ENCODE measurements around the gene SWAP70. TPM values are rescaled to one million over a fixed set of nuclear protein-coding genes. Genes with fewer than 3 reads are reported as not detected.
A peak's percentile ranks its signal among the peaks of the same experiment; 100 is the strongest.

SWAP70 gene
- total and polyA plus RNA-seq, 9 of the 15 experiments (the other 6 are each of a cell fraction or from before 2014, with no cell fraction given), result 1.7 to 4.9 (median 3.9) TPM

DNA sequence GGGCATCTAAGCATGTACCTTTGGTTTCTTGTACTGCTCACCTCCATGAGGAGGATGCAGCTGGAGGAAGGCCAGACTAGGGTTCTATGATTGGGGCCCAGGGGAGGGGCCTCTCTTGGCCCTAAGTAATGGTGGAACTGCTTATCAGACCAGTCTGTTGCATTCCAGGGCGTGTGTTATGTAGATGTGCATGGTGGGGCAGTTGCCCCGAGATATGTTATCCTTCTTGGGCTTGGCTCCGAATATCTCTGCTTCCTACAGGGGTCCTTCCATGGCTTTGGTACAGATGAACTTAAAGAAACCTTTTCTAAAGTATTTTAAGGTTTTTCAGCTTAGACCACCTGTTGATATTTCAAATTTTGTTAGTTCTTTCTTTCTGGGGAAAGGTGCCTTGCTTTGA, 126.0 kb downstream of the SWAP70 start (continued):
- TF ChIP-seq, protein P1, sequence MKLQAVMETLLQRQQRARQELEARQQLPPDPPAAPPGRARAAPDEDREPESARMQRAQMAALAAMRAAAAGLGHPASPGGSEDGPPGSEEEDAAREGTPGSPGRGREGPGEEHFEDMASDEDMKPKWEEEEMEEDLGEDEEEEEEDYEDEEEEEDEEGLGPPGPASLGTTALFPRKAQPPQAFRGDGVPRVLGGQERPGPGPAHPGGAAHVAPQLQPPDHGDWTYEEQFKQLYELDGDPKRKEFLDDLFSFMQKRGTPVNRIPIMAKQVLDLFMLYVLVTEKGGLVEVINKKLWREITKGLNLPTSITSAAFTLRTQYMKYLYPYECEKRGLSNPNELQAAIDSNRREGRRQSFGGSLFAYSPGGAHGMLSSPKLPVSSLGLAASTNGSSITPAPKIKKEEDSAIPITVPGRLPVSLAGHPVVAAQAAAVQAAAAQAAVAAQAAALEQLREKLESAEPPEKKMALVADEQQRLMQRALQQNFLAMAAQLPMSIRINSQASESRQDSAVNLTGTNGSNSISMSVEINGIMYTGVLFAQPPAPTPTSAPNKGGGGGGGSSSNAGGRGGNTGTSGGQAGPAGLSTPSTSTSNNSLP (IDR thresholded peaks at IDR 0.05; ENCODE audit: borderline replicate concordance, low read depth, low read length), result no peak
- no peak for TF ChIP-seq ZNF75A (CRISPR knock-in tag; IDR thresholded peaks at IDR 0.05)
- TF ChIP-seq NR2C2 (CRISPR knock-in tag; IDR thresholded peaks at IDR 0.05), result no peak
- no peak for TF ChIP-seq NR2C2 (tag; IDR thresholded peaks at IDR 0.05)
- TF ChIP-seq, protein P2, sequence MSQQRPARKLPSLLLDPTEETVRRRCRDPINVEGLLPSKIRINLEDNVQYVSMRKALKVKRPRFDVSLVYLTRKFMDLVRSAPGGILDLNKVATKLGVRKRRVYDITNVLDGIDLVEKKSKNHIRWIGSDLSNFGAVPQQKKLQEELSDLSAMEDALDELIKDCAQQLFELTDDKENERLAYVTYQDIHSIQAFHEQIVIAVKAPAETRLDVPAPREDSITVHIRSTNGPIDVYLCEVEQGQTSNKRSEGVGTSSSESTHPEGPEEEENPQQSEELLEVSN (IDR thresholded peaks at IDR 0.05; ENCODE audit: borderline replicate concordance in 1 of 2, extremely low read depth in 1 of 2, insufficient read depth in 1 of 2, insufficient read length in 1 of 2, low read depth in 1 of 2, low read length in 1 of 2, poor library complexity in 1 of 2, severe bottlenecking in 1 of 2), result no peak
- no peak for TF ChIP-seq CBX5 (IDR thresholded peaks at IDR 0.05; ENCODE audit: borderline replicate concordance, low read depth)
- TF ChIP-seq ZNF384 (IDR thresholded peaks at IDR 0.05; ENCODE audit: low read depth, low read length), result no peak
- TF ChIP-seq SMARCA4 (IDR thresholded peaks at IDR 0.05), result peak; percentile 67
- no peak for TF ChIP-seq PCBP2 (IDR thresholded peaks at IDR 0.05; ENCODE audit: low read depth, low read length, poor library complexity, severe bottlenecking)
- no peak for TF ChIP-seq TAF15 (IDR thresholded peaks at IDR 0.05; ENCODE audit: low read depth, low read length)
- TF ChIP-seq, protein P3, sequence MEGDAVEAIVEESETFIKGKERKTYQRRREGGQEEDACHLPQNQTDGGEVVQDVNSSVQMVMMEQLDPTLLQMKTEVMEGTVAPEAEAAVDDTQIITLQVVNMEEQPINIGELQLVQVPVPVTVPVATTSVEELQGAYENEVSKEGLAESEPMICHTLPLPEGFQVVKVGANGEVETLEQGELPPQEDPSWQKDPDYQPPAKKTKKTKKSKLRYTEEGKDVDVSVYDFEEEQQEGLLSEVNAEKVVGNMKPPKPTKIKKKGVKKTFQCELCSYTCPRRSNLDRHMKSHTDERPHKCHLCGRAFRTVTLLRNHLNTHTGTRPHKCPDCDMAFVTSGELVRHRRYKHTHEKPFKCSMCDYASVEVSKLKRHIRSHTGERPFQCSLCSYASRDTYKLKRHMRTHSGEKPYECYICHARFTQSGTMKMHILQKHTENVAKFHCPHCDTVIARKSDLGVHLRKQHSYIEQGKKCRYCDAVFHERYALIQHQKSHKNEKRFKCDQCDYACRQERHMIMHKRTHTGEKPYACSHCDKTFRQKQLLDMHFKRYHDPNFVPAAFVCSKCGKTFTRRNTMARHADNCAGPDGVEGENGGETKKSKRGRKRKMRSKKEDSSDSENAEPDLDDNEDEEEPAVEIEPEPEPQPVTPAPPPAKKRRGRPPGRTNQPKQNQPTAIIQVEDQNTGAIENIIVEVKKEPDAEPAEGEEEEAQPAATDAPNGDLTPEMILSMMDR (IDR thresholded peaks at IDR 0.05 in 2 of 3, conservative IDR thresholded peaks at IDR 0.05 in 1 of 3; ENCODE audit: insufficient read depth in 2 of 3, low read depth in 1 of 3, low read length in 3 of 3), result 0 out of 6 replicates have a peak, but pooled peaks of 1 of the 3 experiments have one; percentile 21
- peak; percentile 88 for TF ChIP-seq NCOR1 (IDR thresholded peaks at IDR 0.05)
- TF ChIP-seq ZNF586 (CRISPR knock-in tag; conservative IDR thresholded peaks at IDR 0.05), result no peak
- peak; percentile 45; the same call in 1 of the 2 replicates for TF ChIP-seq MYNN (IDR thresholded peaks at IDR 0.05)
- TF ChIP-seq MYNN (CRISPR knock-in tag; IDR thresholded peaks at IDR 0.05), result no peak
- TF ChIP-seq SMAD3 (CRISPR knock-in tag; conservative IDR thresholded peaks at IDR 0.05), result no peak
- no peak for TF ChIP-seq SMAD2 (IDR thresholded peaks at IDR 0.05; ENCODE audit: low read depth, low read length)
- TF ChIP-seq FOXK2 (conservative IDR thresholded peaks at IDR 0.05 in 1 of 2, IDR thresholded peaks at IDR 0.05 in 1 of 2; ENCODE audit: low read depth in 2 of 2), result no peak
- TF ChIP-seq NR4A1 (CRISPR knock-in tag; IDR thresholded peaks at IDR 0.05), result no peak
- TF ChIP-seq NR4A1 (tag; IDR thresholded peaks at IDR 0.05), result no peak

All from K562 (cell line).